ENCODE results near the gene ULK3.

ULK3 gene

DNA sequence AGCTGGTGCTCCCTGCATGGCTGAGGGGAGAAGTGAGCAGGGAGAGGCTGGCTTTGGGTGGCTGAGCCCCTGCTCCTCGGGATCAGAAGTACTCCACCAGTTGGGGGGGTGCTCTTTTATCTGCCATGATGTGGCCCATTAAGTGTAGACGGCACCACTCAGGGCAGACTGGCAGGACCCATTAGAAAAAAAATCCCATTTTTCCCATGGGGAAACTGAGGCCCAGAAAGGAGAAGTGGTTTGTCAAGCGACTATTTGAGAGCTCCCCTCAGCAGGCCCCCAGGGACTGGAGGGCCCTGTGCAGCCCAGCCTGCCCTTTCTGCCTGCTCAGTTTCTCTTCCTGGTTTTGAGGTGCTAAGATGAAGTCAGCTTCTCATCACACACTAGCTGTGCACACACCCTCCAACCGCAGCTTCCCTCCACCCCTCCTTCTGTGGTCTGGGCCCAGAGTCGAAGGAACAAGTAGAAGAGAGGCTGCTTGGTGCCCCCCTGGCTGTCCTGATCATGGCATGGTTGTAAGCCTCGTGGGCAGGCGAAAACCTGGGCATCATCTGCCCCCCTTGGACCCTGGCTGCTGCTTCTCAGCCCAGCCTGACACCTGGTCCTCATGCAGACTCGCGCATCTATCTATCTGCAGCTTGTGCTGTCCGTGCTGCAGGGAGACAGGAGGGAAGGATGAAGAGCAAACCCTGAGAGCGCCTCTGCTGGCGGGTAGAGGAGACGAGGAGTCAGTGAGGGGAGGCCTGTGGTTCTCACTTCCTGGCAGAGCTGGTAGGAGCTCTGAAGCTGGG, 55.5 kb downstream of the ULK3 start:
- TF ChIP-seq, protein P1, sequence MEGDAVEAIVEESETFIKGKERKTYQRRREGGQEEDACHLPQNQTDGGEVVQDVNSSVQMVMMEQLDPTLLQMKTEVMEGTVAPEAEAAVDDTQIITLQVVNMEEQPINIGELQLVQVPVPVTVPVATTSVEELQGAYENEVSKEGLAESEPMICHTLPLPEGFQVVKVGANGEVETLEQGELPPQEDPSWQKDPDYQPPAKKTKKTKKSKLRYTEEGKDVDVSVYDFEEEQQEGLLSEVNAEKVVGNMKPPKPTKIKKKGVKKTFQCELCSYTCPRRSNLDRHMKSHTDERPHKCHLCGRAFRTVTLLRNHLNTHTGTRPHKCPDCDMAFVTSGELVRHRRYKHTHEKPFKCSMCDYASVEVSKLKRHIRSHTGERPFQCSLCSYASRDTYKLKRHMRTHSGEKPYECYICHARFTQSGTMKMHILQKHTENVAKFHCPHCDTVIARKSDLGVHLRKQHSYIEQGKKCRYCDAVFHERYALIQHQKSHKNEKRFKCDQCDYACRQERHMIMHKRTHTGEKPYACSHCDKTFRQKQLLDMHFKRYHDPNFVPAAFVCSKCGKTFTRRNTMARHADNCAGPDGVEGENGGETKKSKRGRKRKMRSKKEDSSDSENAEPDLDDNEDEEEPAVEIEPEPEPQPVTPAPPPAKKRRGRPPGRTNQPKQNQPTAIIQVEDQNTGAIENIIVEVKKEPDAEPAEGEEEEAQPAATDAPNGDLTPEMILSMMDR (IDR thresholded peaks at IDR 0.05; ENCODE audit: low read depth, low read length), result peak; percentile 54
- DNase-seq (ENCODE audit: extremely low read depth, low read depth), result no peak

DNA sequence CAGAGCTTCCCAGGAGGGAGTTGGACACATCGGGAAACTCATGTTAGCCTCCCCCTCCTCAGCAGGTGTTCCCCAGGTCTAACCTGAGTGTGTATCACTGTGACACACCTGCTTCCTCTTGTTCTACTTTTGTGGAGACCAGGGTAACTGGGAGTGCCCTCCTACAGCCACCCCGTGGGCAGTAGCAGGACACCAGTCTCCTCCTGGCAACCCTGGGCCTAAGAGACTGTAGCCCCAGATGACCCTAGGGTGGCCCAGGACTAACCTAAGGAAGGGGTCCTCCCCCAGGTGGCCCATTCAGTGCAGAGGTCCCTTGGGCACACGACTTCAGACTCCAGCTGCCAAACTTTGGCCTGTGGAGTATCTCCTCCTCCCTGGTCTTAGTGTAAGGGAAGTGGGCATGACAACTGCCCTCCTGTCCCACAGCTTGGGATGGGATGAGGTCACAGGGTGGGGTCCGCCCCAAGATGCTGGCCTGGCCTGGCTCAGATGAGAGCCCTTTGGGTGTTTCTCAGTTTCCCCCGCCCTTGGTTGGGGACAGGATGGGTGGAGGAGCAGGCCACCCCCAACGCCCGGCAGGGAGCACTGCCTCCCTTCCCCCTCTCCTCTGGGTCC, 56.3 kb downstream of the ULK3 start:
- TF ChIP-seq, protein P1 (IDR thresholded peaks at IDR 0.05; ENCODE audit: low read depth, low read length), result no peak

More for the DNA sequence above, 56.3 kb downstream of the ULK3 start:
- DNase-seq (ENCODE audit: extremely low read depth, low read depth), result no peak
